Measurements from ENCODE around the gene ILKAP. TPM values are rescaled to one million over a fixed set of nuclear protein-coding genes. Genes with fewer than 3 reads are reported as not detected.

ILKAP gene
- total RNA-seq, 4 donors from 2014 or later: 36.3 to 82.6 (median 49.6) TPM

DNA sequence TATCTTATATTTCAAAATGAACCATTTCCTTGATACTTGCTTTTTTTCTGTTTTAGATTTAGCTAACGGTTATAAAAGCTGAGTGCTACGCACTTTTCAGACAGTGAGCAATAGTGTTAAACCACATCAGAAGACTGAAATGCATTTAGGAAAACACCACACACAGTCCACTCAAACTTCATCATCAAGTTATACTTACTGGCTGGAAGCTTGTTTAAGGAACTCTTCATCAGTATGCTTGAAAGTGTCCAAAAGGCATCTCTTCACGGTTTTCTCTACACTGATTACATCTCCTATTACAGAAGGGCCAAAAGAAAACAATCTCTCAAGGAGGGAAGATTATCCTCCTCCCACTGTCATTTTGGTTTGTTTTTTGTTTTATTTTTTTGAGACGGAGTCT lies 19.7 kb downstream of the ILKAP start:
- WGBS: 89% methylated on average over 4 of the region's 4 CpGs
- H3K4me3 ChIP-seq: no peak overlapping the region
- no peak overlapping the region for H3K27ac ChIP-seq
- no peaks in the 10 kb centered on the region for H3K9me3 ChIP-seq
- no peak for DNase-seq (ENCODE audit: low spot score in 2 of 2)
- no peaks in the 10 kb centered on the region for H3K27me3 ChIP-seq
- peaks cover 99% of the 10 kb centered on the region for H3K36me3 ChIP-seq
- H3K4me1 ChIP-seq: no peaks in the 10 kb centered on the region
- TF ChIP-seq POLR2A (IDR thresholded peaks at IDR 0.05): no peak
- TF ChIP-seq EP300 (IDR thresholded peaks at IDR 0.05): no peak
- TF ChIP-seq, protein P1, sequence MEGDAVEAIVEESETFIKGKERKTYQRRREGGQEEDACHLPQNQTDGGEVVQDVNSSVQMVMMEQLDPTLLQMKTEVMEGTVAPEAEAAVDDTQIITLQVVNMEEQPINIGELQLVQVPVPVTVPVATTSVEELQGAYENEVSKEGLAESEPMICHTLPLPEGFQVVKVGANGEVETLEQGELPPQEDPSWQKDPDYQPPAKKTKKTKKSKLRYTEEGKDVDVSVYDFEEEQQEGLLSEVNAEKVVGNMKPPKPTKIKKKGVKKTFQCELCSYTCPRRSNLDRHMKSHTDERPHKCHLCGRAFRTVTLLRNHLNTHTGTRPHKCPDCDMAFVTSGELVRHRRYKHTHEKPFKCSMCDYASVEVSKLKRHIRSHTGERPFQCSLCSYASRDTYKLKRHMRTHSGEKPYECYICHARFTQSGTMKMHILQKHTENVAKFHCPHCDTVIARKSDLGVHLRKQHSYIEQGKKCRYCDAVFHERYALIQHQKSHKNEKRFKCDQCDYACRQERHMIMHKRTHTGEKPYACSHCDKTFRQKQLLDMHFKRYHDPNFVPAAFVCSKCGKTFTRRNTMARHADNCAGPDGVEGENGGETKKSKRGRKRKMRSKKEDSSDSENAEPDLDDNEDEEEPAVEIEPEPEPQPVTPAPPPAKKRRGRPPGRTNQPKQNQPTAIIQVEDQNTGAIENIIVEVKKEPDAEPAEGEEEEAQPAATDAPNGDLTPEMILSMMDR (IDR thresholded peaks at IDR 0.05): no peak
- TF ChIP-seq POLR2AphosphoS5 (IDR thresholded peaks at IDR 0.05): no peak

- no peak overlapping the region for H3K27ac ChIP-seq
- H3K4me1 ChIP-seq: no peaks in the 10 kb centered on the region
- peaks cover 99% of the 10 kb centered on the region for H3K36me3 ChIP-seq
- DNase-seq (ENCODE audit: low spot score in 2 of 2): no peak
- H3K4me3 ChIP-seq: no peak overlapping the region
- WGBS: 64% methylated on average over 6 of the region's 6 CpGs
- H3K27me3 ChIP-seq: no peaks in the 10 kb centered on the region
- TF ChIP-seq POLR2A (IDR thresholded peaks at IDR 0.05): no peak
- no peaks in the 10 kb centered on the region for H3K9me3 ChIP-seq
Observed at GRCh38 chr2:238182362-238182761, 21.1 kb downstream of the ILKAP start.

- Histone ChIP-seq H3K4me3 (no peak overlapping the region), H3K27me3 (no peaks in the 10 kb centered on the region), H3K27ac (no peak overlapping the region), H3K4me1 (no peaks in the 10 kb centered on the region), H3K9me3 (no peaks in the 10 kb centered on the region), H3K36me3 (peaks cover 90% of the 10 kb centered on the region)
- no peak for TF ChIP-seq POLR2AphosphoS5 (IDR thresholded peaks at IDR 0.05)
- TF ChIP-seq, protein P1 (IDR thresholded peaks at IDR 0.05): no peak
- no peak for TF ChIP-seq POLR2A (IDR thresholded peaks at IDR 0.05)
- TF ChIP-seq EP300 (IDR thresholded peaks at IDR 0.05): no peak
- DNase-seq (ENCODE audit: low spot score in 2 of 2): no peak
- WGBS: 93% methylated on average over 5 of the region's 5 CpGs
Observed at GRCh38 chr2:238180554-238180953, 22.9 kb downstream of the ILKAP start.

GRCh38 chr2:238176613-238177012 lies 26.9 kb downstream of the ILKAP start:
- H3K36me3 ChIP-seq: peaks cover 89% of the 10 kb centered on the region
- no peak for DNase-seq (ENCODE audit: low spot score in 2 of 2)
- no peak overlapping the region for H3K4me3 ChIP-seq
- no peaks in the 10 kb centered on the region for H3K4me1 ChIP-seq
- no peak for TF ChIP-seq POLR2A (IDR thresholded peaks at IDR 0.05)
- TF ChIP-seq EP300 (IDR thresholded peaks at IDR 0.05): no peak
- TF ChIP-seq, protein P1 (IDR thresholded peaks at IDR 0.05): no peak
- TF ChIP-seq POLR2AphosphoS5 (IDR thresholded peaks at IDR 0.05): no peak
- H3K27me3 ChIP-seq: no peaks in the 10 kb centered on the region
- no peaks in the 10 kb centered on the region for H3K9me3 ChIP-seq
- H3K27ac ChIP-seq: no peak overlapping the region

- Histone ChIP-seq H3K9me3 (no peaks in the 10 kb centered on the region), H3K36me3 (peaks cover 87% of the 10 kb centered on the region), H3K4me3 (no peak overlapping the region), H3K27ac (no peak overlapping the region), H3K27me3 (no peaks in the 10 kb centered on the region), H3K4me1 (peaks cover 11% of the 10 kb centered on the region)
- no peak for DNase-seq (ENCODE audit: low spot score in 2 of 2)
- no peak for TF ChIP-seq POLR2AphosphoS5 (IDR thresholded peaks at IDR 0.05)
- TF ChIP-seq EP300 (IDR thresholded peaks at IDR 0.05): no peak
- TF ChIP-seq, protein P1 (IDR thresholded peaks at IDR 0.05): no peak
- no peak for TF ChIP-seq POLR2A (IDR thresholded peaks at IDR 0.05)
- 64% methylated on average over 3 of the region's 3 CpGs for WGBS
Observed at GRCh38 chr2:238174701-238175100, 28.8 kb downstream of the ILKAP start.

DNA sequence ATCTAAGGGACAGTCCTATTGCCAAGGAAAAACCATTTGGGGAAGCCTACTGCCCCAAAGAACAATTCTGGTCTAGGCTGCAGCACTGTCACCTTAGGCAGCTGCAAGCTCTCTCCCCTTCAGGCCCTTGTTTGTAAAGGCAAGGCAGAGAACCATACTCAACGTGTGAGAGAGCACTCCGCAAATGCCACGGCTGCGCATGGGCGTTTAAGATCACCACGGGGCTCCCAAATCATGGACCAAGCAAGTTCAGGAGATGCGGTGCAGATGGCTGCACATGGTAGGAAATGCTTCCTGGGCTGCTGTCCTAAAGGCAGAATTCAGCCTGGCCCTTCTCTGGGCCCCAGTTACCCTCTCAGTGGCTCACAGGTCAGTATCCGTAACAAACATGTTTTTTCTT lies 29.2 kb downstream of the ILKAP start:
- H3K27ac ChIP-seq: no peak overlapping the region

More for the DNA sequence above, 29.2 kb downstream of the ILKAP start:
- H3K4me3 ChIP-seq: no peak overlapping the region
- DNase-seq (ENCODE audit: low spot score in 2 of 2): no peak
- WGBS: 96% methylated on average over 8 of the region's 8 CpGs
- H3K27me3 ChIP-seq: no peaks in the 10 kb centered on the region
- H3K36me3 ChIP-seq: peaks cover 86% of the 10 kb centered on the region
- no peaks in the 10 kb centered on the region for H3K9me3 ChIP-seq
- TF ChIP-seq POLR2A (IDR thresholded peaks at IDR 0.05) (no peak), EP300 (IDR thresholded peaks at IDR 0.05) (no peak)
- TF ChIP-seq, protein P1 (IDR thresholded peaks at IDR 0.05): no peak
- peaks cover 15% of the 10 kb centered on the region for H3K4me1 ChIP-seq
